22Rv1 (cell line): ENCODE results near the gene ORC6.

Experiments
- ZFX ChIP-seq: fragments of 450-650 bp; IDR thresholded peaks from 2 replicates; pipeline ENCODE4 v1.6.1; 2017; ENCODE audit warnings: antibody characterized with exemption, borderline replicate concordance
- TF ChIP-seq, protein P1 (sequence below): fragments of 450-650 bp; IDR thresholded peaks from 2 replicates; pipeline ENCODE4 v1.5.1; 2017; ENCODE audit warnings: mild to moderate bottlenecking

DNA sequence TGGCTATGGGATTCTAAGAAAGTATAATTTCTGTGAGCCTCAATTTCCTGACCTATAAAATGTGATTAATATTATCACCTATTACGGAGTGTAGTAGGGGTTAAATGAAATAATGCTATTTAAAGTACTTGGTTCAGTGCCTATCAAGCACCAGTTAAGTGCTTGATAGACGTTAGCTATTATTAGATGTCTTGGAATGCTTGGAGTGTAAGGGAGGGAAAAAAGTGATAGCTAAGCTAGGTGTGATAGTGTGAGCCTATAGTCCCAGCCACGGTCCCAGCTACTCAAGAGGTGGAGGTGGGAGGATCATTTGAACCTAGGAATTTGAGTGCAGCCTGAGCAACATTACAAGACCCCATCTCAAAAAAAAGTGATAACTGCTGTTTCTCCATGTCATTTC is 7.5 kb downstream of the ORC6 start:
- TF ChIP-seq, protein P1, sequence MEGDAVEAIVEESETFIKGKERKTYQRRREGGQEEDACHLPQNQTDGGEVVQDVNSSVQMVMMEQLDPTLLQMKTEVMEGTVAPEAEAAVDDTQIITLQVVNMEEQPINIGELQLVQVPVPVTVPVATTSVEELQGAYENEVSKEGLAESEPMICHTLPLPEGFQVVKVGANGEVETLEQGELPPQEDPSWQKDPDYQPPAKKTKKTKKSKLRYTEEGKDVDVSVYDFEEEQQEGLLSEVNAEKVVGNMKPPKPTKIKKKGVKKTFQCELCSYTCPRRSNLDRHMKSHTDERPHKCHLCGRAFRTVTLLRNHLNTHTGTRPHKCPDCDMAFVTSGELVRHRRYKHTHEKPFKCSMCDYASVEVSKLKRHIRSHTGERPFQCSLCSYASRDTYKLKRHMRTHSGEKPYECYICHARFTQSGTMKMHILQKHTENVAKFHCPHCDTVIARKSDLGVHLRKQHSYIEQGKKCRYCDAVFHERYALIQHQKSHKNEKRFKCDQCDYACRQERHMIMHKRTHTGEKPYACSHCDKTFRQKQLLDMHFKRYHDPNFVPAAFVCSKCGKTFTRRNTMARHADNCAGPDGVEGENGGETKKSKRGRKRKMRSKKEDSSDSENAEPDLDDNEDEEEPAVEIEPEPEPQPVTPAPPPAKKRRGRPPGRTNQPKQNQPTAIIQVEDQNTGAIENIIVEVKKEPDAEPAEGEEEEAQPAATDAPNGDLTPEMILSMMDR: no peak
- TF ChIP-seq ZFX: no peak
